Suppressor macrophage treated with lipopolysaccharide for 4 hours (primary cell): ENCODE results near the gene IRX2.

Source experiments
- DNase-seq: peaks from one replicate; pipeline ENCODE4 v3.0.0-alpha.2; 2020

IRX2 gene

GRCh38 chr5:2755681-2756171 lies 4.2 kb upstream of the IRX2 start:
- DNase-seq = no peak

- no peak for DNase-seq
These were observed 3.7 kb upstream of the IRX2 start for GRCh38 chr5:2755076-2755680.

- DNase-seq = no peak
These were observed 3.2 kb upstream of the IRX2 start for GRCh38 chr5:2754581-2755075.

DNA sequence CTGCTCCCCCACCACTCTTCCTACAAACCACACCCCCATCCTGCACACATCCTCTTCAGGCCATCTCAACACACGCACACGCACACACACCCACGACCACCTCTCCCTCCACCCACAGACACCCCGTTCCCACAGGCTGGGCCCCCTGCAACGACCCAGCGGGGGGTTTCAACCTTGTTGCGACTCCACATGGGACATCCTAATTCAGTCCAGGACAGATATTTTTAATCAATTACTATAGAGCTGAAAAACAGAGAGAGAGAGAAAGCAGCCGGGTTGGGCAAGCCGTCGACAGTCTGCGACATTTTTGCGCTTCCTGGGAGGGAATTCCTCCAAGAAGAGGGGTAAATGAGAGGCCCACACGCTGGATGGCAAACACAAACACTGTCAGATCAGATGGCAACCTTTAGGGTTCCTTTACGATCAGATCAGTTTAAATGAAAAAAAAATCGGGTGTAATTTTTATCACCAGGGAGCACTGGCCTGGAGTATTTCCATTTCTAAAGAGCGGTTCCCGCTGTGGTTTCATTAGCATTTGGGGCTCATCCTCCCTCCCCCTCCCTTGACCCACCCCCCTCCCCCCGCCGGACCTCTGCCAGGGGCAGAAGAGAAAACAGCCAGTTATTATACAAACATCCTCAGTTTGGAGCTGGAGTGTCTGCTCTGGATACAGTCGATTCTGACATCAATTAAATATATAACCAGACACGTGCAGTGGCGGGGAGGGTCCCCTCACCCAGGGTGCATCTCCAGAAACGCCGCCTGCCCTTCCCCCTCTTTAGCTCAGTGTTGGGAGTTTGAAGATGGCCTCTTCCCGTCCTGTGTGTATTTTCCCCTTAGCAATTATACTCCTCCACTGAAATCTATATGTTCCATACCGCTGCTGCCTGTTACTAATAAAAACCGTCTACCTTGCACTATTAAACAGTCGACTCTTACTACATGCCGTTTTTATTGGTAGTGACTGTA lies 2.3 kb upstream of the IRX2 start:
- no peak for DNase-seq

GRCh38 chr5:2752821-2753439 lies 1.5 kb upstream of the IRX2 start:
- no peak for DNase-seq

- no peak for DNase-seq
These were observed 763 bp upstream of the IRX2 start for GRCh38 chr5:2752059-2752820.

DNA sequence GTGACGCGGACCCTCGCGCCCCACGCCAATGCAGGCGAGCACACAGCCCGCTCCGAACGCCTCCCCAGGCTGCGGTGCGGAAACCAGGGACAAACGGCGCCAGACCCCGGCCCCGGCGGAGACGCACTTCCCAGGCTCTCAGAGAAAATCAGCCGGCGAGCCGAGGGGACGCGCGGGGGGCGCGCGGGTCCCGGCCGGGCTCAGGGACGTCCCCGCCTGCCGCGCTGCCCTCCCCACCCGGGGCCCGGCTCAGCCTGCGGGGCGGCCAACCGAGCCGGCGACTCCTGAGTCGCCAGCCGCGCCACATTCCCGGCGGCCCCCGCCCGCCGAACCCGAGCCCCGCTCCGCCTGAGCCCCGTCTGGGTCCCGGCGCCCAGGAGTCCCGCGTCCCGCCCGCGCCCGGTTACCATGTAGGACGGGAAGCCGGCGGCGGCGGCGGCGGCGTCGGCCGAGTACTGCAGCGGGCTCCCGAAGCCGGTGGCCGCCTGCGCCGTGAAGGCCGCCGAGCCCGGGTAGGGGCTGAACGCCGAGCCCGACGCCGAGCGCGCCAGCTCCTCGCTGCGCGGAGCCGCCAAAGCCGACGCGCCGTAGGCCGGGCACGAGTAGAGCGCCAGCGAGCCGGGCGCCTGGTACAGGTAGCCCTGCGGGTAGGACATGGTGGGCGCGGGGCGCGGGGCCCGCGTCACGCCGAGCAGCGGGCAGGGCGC lies 566 bp downstream of the IRX2 start:
- DNase-seq = no peak

DNA sequence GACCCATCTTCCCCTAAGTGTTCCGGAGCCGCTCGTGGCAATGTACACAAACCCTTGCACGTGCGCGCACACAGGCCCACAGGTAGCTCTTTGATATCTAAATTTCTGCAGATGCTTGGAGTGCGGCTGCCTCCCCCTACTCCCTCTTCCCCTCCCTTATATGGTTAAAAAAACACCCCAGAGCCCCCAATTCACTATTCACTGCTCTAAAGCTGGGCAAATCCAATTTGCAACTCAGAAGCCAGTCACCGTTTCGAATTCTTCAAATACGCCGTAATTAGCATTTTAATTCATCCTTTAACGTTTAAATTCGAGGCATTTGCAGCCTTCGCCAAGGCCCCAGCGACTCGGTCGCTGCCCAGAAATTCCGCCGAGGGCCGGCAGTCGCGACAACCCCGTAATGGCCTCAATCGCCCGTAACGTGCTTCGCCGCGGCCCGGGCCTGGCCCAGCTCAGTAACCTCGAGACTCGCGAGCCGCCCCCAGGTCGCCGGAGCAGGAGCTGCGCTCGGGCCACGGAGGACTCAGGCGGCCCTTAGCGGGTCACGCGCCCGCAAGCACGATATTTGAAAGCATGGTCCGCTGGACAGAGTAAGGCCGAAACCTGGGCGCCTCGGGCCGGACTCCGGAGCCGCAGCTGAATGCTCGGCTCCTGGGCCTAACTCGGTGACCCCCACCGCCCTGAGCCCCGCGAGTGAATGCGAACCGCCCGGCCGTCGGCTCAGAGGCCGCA lies 1.3 kb downstream of the IRX2 start:
- DNase-seq = no peak

- DNase-seq = no peak
These were observed 1.9 kb downstream of the IRX2 start for GRCh38 chr5:2749514-2750025.

DNA sequence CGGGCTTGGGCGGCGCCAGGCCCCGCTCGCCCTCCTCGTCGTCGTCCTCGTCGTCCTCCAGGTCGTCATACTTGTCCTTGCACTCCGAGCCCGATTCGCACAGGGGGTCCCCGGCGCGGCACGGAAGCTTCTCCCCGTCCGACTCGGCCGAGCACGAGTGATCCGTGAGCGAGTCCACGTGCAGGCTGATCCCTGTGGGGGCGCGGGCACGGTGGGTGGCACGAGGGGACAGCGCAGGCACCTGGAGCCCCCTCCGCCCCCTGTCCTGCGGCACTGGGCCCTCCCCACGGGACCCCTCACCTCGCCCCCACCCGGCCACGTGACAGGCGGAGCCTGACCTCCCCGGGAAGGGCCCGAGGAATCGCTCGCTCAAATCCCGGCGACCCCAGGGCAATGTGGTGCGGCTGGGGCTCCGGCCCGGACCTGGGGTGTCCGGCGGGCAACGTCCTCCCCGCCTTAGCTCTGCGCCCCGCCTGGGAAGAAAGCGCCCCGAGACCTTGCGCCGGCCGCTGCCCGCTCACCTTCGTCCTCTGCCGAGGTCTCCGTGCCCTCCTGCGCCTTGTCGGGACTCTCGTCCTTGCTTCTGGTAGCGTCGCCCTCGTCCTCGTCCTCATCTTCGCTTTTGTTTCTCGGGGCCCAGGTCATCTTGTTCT lies 2.5 kb downstream of the IRX2 start:
- DNase-seq = no peak

DNA sequence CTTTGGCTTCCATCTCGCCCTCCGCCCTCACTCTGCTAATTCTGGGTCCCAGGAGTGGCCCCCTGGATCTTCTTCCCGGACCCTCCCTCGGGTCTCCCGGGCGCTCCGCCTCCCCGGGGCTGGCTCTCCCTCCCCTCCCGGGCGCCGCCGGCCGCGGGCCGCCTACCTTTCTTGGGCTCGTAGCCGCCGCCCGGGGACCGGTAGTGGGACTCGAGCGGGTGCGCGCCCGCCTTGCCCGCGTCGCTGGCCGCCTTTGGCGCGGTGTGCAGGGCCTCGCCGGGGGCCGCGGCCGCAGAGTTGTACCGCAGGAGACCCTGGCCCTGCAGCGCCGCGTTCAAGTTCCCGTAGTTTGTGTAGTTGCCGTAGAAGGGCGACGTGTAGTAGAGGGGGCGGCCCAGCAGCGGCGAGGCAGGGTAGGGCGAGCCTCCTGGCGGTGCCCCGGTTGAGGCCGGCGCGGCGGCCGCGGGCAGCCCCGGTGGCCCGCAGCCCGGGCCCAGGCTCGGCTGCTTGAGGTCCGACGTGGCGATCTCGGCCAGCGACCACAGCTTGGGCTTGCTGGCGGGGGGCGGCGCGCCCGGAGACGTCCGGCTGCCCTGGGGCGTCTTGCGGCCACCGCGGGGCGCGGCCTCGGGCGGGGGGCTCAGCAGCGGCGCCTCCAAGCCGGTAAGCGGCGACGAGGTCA lies 3.2 kb downstream of the IRX2 start:
- DNase-seq = no peak

DNA sequence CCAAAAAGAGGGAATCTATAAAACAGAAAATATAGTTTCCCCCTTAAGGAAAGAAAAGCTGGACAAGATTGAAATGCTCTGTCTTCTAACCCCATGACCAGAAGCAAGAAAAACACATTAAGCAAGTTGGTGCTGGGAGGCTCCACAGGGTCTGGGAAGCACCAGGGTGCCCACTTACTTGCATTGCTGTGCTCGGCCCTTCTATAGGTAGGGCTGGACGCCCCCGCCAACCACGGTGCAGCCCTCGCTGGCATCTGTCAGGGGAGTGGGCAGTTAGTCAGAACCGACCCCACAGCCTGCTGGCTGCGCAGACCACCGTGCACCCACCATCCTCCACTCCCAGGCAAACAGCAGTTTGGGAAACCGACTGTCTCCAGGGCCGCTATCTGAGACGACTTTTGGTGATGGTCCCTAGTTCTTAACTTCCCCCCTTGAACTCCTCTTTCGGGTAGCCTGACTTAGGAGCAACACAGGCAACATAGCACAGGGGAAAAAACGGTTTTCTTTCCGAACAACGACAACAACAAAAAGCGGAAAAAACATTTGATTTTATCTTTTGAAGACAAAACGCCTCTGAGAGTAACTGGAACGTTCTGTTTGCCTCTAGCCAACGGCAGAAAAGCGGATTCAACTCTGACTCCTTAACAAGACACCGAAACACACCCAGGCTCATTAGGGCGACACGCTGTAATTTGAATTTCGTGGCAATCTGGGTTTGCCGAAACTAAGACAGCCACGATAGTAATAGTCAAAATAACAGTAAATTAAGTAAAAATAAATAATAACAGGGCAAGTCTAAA lies 3.9 kb downstream of the IRX2 start:
- no peak for DNase-seq

- DNase-seq = no peak
These were observed 4.9 kb downstream of the IRX2 start for GRCh38 chr5:2746561-2747032.

GRCh38 chr5:2744485-2744884 lies 7.0 kb downstream of the IRX2 start:
- no peak for DNase-seq

DNA sequence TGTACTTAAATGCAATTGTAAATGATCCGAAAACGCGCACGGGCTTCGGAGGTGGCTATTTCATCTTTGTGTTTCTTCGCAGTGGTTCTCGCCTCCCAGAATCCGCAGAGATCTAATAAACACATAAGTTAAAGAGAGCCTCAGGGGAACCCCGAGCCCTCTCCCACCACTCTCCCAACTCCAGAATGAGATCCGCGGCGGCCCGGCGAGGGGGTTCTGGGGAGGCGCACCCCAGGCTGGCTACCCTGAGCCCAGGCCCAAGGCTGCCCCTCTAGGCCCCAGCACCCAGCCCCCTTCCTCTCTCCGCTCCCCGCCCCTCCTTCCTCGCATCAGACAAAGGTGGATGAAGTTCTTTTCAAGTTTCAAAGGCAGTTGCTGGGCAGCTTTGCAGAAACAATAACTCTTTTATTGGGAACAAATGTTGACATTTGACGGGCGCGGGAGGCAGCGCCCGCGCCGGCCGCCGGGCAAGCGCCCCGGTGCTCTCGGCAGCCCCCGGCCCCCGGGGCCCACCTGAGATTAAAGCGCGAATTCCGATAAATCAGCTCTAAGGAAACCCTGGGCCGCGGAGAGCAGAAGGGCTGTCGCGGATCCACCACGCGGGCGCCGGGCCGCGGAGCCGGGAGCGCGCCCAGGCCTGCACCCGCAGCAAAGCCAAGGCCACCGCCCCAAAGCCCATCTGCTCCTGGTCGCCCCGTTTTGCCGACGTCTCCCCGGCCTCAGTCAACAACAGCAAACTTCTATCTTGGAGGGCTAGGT lies 8.4 kb downstream of the IRX2 start:
- no peak for DNase-seq

GRCh38 chr5:2741956-2742355 lies 9.5 kb downstream of the IRX2 start:
- DNase-seq = no peak

DNA sequence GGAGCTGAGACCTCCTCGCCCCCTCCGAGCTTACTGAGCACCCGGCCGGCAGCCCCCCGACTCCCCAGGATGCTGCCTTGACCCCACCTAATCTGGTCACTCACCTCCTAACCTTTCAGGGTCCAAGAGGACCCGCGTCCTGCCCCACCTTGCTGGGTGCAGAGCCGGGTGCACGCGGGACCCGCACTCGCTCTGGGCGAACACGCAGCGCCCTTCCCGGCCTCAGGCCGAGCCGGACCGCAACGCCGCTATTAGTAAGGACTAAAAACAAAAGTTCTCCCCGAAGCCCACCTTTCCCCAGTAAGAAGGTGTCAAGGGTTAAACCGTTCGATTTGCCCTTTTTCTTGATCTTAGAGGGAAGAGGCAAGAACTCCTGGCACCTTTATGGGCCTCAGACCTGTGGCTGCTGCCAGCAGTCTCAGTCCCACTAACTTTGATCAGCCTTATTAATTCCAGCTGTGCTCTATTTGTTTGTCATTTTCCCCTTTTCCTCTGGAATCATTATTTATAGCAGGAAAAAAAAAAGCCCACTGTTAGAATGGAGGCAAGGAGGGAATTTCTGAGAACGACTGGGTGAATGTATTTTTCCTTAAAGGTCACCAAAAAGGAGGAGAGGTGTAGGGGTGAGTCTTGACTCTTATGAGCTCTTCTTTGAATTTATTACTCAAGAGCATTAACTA lies 10.5 kb downstream of the IRX2 start:
- no peak for DNase-seq
